PC-3 (cell line): ENCODE results near the gene HUS1. TPM values are rescaled to one million over a fixed set of nuclear protein-coding genes. Genes with fewer than 3 reads are reported as not detected.

Experiments
- ATAC-seq: fragments of 200-7000 bp; cut with Tn5 transposase; 2 replicates; pipeline ENCODE4 v1.9.1; 2020; ENCODE audit warnings: mild to moderate bottlenecking, moderate library complexity
- BruUV-seq: library from RNA; stranded (reverse); fragments of 400-500 nt; replicated peaks from 2 replicates; lab custom pipeline; 2021; lab: Mats Ljungman, UMichigan
- CTCF ChIA-PET: fragments of 300-600 bp; sonication (Branson Sonifier 250); formaldehyde crosslinking; loops from one replicate; lab custom pipeline; 2022; ENCODE audit warnings: antibody characterized with exemption; lab: Charles Lee
- POLR2A ChIA-PET: fragments of 300-600 bp; sonication (Branson Sonifier 250); formaldehyde crosslinking; loops from one replicate; lab custom pipeline; 2022; ENCODE audit warnings: antibody characterized with exemption; ENCODE audit not compliant: unreplicated experiment; lab: Charles Lee
- DNase-seq: peaks from one replicate; pipeline ENCODE4 v3.0.0-alpha.2; 2015
- H2AFZ ChIP-seq: fragments of 300-600 bp; sonication (generic); 2 replicates; pipeline ENCODE4 v1.6.0; 2016; ENCODE audit warnings: antibody characterized with exemption, low read length
- H3F3A ChIP-seq: fragments of 300-600 bp; sonication (generic); one replicate; pipeline ENCODE4 v1.6.0; 2017; ENCODE audit warnings: antibody characterized with exemption, low read length, control low read depth, mild to moderate bottlenecking; ENCODE audit not compliant: unreplicated experiment
- H3K27ac ChIP-seq: fragments of 300-600 bp; sonication (generic); 2 replicates; pipeline ENCODE4 v1.5.1; 2016; ENCODE audit warnings: mild to moderate bottlenecking, low read length
- H3K27me3 ChIP-seq: fragments of 300-600 bp; sonication (generic); 2 replicates; pipeline ENCODE4 v1.6.1; 2016; ENCODE audit warnings: low read length, mixed read lengths
- H3K36me3 ChIP-seq: fragments of 300-600 bp; sonication (generic); 2 replicates; pipeline ENCODE4 v1.6.1; 2016; ENCODE audit warnings: low read depth, mixed run types, low read length, mixed read lengths
- H3K4me1 ChIP-seq: fragments of 300-600 bp; sonication (generic); 2 replicates; pipeline ENCODE4 v1.5.1; 2016; ENCODE audit warnings: low read length; ENCODE audit not compliant: insufficient read depth
- H3K4me2 ChIP-seq: fragments of 300-600 bp; sonication (generic); 2 replicates; pipeline ENCODE4 v1.6.0; 2016; ENCODE audit warnings: low read length
- H3K4me3 ChIP-seq: fragments of 300-600 bp; sonication (generic); 2 replicates; pipeline ENCODE4 v1.5.1; 2016; ENCODE audit warnings: mild to moderate bottlenecking, low read length, mixed read lengths
- H3K79me2 ChIP-seq: fragments of 300-600 bp; sonication (generic); 2 replicates; pipeline ENCODE4 v1.6.1; 2017; ENCODE audit warnings: low read length, mixed read lengths
- H3K9ac ChIP-seq: fragments of 300-600 bp; sonication (generic); 2 replicates; pipeline ENCODE4 v1.6.0; 2016; ENCODE audit warnings: mild to moderate bottlenecking, low read length
- H3K9me2 ChIP-seq: fragments of 300-600 bp; sonication (generic); replicated peaks from 2 replicates; pipeline ENCODE4 v1.6.1; 2016; ENCODE audit warnings: mixed run types, low read length, mixed read lengths
- H3K9me3 ChIP-seq: fragments of 300-600 bp; sonication (generic); 2 replicates; pipeline ENCODE4 v1.6.1; 2016; ENCODE audit warnings: low read length, mixed read lengths
- H4K20me1 ChIP-seq: fragments of 300-600 bp; sonication (generic); 2 replicates; pipeline ENCODE4 v1.6.1; 2016; ENCODE audit warnings: low read length, mixed read lengths
- EZH2 ChIP-seq: fragments of 300-600 bp; sonication (generic); IDR thresholded peaks from one replicate; pipeline ENCODE4 v1.6.1; 2017; ENCODE audit warnings: antibody characterized with exemption, mild to moderate bottlenecking, low read length; ENCODE audit not compliant: unreplicated experiment
- EZH2phosphoT487 ChIP-seq: fragments of 300-600 bp; sonication (generic); IDR thresholded peaks from 2 replicates; pipeline ENCODE4 v1.6.1; 2018; ENCODE audit warnings: mild to moderate bottlenecking, antibody characterized with exemption, low read length, borderline replicate concordance
- intact Hi-C: fragments of 100-400 bp; cut with micrococcal nuclease; formaldehyde crosslinking; loops from 2 replicates; pipeline ENCODE4 v1.9.0; 2023
- total RNA-seq: library from RNA; depleted of rRNA; stranded (reverse); fragments of >200 nt; gene quantifications from 2 replicates; pipeline ENCODE4 v1.2.3, GENCODE V29; 2014
- TF ChIP-seq, protein P1 (sequence below): fragments of 300-600 bp; sonication (generic); conservative IDR thresholded peaks from 2 replicates; pipeline ENCODE4 v1.5.1; 2017; ENCODE audit warnings: antibody characterized with exemption, low read depth, mild to moderate bottlenecking, low read length

HUS1 gene
- total RNA-seq, 1 experiment from 2014 or later, result 23.2 TPM

DNA sequence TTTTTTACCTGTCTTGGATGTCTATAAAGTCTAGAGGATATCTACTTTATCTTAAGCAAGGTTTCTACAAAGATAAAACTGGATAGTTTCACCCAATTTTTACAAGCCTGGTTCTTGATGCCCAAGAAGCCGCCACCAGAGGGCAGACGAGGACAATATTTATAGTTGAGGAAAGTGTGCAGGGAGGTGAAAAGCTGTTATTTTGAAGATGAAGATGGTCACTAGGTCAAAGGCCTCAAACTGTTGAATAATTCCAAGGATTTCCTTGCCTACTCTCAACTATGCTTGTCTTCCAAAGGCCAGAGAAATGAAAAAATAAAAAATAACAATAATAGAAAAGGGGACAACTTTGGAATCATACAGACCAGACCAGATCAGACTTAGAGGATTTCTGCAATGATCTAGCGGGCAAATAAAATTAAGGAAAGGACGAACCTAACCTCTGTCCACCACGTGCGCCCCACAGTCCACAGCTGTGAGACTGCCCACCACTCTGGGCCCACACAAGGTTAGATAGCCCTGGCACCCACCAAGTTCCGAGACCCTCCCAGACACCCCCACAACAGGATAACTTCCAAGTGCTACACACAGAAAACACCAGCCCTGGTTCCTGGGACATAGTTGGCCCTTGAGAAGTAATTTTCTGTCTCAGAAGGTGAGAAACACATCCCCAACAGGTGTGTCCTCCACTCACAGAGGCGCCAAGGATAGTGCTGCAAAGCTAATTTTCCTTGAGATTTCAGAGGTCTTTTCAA, 34.0 kb downstream of the HUS1 start:
- H3K4me1 ChIP-seq, result peaks cover 19% of the 10 kb centered on the region
- POLR2A ChIA-PET, result interaction anchor here (0.6 to 0.7 kb wide), 2 partner anchors 165 to 190 kb away, joined by 3 read pairs; no protein-coding TSS in a partner anchor
- no peaks in the 10 kb centered on the region for H3K36me3 ChIP-seq
- no peaks in the 10 kb centered on the region for H3K9me3 ChIP-seq
- no TSS peak for BruUV-seq
- H3K79me2 ChIP-seq, result no peaks in the 10 kb centered on the region
- intact Hi-C loops, result loop anchor here (1.0 to 10.0 kb wide), 4 partner anchors 24 to 681 kb away; no protein-coding TSS in a partner anchor
- DNase-seq (peak; percentile 77), ATAC-seq (peak; percentile 52)
- H4K20me1 ChIP-seq, result no peaks in the 10 kb centered on the region
- H3K9me2 ChIP-seq, result no peaks in the 10 kb centered on the region
- no peak overlapping the region for H3K4me2 ChIP-seq
- TF ChIP-seq EZH2phosphoT487 (no peak), EZH2 (no peak)
- TF ChIP-seq, protein P1, sequence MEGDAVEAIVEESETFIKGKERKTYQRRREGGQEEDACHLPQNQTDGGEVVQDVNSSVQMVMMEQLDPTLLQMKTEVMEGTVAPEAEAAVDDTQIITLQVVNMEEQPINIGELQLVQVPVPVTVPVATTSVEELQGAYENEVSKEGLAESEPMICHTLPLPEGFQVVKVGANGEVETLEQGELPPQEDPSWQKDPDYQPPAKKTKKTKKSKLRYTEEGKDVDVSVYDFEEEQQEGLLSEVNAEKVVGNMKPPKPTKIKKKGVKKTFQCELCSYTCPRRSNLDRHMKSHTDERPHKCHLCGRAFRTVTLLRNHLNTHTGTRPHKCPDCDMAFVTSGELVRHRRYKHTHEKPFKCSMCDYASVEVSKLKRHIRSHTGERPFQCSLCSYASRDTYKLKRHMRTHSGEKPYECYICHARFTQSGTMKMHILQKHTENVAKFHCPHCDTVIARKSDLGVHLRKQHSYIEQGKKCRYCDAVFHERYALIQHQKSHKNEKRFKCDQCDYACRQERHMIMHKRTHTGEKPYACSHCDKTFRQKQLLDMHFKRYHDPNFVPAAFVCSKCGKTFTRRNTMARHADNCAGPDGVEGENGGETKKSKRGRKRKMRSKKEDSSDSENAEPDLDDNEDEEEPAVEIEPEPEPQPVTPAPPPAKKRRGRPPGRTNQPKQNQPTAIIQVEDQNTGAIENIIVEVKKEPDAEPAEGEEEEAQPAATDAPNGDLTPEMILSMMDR, result peak; percentile 91
- H3F3A ChIP-seq, result no peaks in the 10 kb centered on the region
- H3K4me3 ChIP-seq, result no peak overlapping the region
- no peak overlapping the region for H3K9ac ChIP-seq
- no peak overlapping the region for H2AFZ ChIP-seq
- CTCF ChIA-PET, result interaction anchor here (0.5 to 2.2 kb wide), 11 partner anchors 22 to 209 kb away, joined by 3 to 18 read pairs (median 5); no protein-coding TSS in a partner anchor
- H3K27me3 ChIP-seq, result no peaks in the 10 kb centered on the region
- no peak overlapping the region for H3K27ac ChIP-seq

DNA sequence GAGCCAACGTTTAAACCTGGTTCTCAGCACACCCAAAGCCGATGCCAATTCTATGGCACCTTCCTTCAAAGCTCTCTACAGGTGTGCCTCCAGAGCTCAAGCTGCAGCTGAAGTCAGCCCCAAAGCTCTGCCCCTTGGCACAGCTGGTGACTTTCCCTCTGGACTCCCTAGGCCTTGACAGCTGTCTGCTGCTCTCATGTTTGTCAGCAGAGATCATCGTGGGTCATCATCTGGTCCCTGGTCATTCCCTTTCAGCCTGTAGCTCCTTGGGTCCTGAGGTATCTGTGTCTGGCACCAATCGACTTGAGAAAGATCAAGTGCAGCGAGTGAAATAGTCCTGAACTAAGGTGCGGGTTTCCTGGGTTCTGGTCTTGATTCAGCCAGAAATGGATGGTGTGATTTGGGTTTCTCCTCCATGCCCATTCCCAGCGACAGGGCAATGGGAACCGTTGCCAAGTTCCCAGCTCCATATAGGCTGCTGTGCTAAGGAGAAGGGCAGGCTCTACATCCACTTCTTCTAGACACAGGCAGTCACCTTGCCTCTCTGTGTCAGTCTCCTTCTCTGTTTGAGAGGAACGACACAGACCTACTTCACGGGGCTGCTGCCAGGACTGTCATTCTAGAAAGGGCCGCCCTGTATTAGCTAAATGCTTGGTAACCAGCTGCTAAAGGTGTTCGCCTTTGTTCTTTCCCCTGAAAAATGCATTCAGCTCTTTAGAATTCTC, 34.7 kb downstream of the HUS1 start:
- TF ChIP-seq, protein P1, result no peak
- TF ChIP-seq EZH2phosphoT487 (no peak), EZH2 (no peak)
- no peaks in the 10 kb centered on the region for H3K27me3 ChIP-seq
- H3K79me2 ChIP-seq, result no peaks in the 10 kb centered on the region

More for the DNA sequence above, 34.7 kb downstream of the HUS1 start:
- no TSS peak for BruUV-seq
- no peak for DNase-seq
- no peak overlapping the region for H3K4me3 ChIP-seq
- no peak overlapping the region for H3K9ac ChIP-seq
- POLR2A ChIA-PET, result interaction anchor here (0.6 kb wide), 1 partner anchor 191 kb away, joined by 3 read pairs; no protein-coding TSS in a partner anchor
- no peaks in the 10 kb centered on the region for H3F3A ChIP-seq
- no peaks in the 10 kb centered on the region for H3K9me3 ChIP-seq
- no peaks in the 10 kb centered on the region for H3K36me3 ChIP-seq
- CTCF ChIA-PET, result interaction anchor here (0.6 to 2.2 kb wide), 11 partner anchors 24 to 276 kb away, joined by 3 to 18 read pairs (median 5); no protein-coding TSS in a partner anchor
- no peak overlapping the region for H3K27ac ChIP-seq
- intact Hi-C loops, result loop anchor here (1.0 to 10.0 kb wide), 4 partner anchors 25 to 680 kb away; no protein-coding TSS in a partner anchor
- no peak overlapping the region for H2AFZ ChIP-seq
- peaks cover 14% of the 10 kb centered on the region for H3K4me1 ChIP-seq
- no peak overlapping the region for H3K4me2 ChIP-seq
- no peaks in the 10 kb centered on the region for H3K9me2 ChIP-seq
- H4K20me1 ChIP-seq, result no peaks in the 10 kb centered on the region
- ATAC-seq, result no peak
